ENCODE data around the gene ANK3.

DNA sequence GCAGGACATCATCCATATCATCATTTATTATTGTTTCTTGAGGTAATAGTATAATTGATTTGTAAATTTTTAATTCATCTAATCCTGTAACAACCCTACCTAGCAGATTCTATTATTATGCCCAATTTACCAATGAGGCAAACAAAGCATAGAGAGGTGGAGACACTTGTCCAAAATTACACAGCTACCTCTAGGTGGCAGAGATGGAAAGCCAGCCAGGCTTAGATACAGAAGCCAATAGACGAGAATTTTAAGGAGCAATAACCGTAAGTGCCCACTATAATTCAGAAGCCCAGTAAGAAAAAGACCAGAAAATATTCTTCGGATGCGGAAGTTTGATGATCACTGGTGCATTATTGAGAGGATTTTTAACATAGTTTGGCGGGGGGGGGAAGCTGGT is 54.0 kb downstream of the ANK3 start:
- TF ChIP-seq, protein P1, sequence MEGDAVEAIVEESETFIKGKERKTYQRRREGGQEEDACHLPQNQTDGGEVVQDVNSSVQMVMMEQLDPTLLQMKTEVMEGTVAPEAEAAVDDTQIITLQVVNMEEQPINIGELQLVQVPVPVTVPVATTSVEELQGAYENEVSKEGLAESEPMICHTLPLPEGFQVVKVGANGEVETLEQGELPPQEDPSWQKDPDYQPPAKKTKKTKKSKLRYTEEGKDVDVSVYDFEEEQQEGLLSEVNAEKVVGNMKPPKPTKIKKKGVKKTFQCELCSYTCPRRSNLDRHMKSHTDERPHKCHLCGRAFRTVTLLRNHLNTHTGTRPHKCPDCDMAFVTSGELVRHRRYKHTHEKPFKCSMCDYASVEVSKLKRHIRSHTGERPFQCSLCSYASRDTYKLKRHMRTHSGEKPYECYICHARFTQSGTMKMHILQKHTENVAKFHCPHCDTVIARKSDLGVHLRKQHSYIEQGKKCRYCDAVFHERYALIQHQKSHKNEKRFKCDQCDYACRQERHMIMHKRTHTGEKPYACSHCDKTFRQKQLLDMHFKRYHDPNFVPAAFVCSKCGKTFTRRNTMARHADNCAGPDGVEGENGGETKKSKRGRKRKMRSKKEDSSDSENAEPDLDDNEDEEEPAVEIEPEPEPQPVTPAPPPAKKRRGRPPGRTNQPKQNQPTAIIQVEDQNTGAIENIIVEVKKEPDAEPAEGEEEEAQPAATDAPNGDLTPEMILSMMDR (IDR thresholded peaks at IDR 0.05): peak in 1 of 7 experiments; percentile 8
- TF ChIP-seq POLR2A (IDR thresholded peaks at IDR 0.05): no peak
